Heart left ventricle (tissue), 13 donors: ENCODE measurements around the gene TRABD2A.

Source experiments
- CTCF ChIP-seq, 12 donors: fragments of 200-600 bp; sonication (generic) in 4 of 12; IDR thresholded peaks; one replicate each; pipeline versions ENCODE4 v1.5.0 to v1.8.0; 2018 to 2022; ENCODE audit warnings: antibody characterized with exemption in 12 of 12, mild to moderate bottlenecking in 5 of 12
- POLR2A ChIP-seq, 2 donors: fragments of 450-650 bp; IDR thresholded peaks; one replicate each; pipeline ENCODE4 v1.6.1; 2017; ENCODE audit warnings: antibody characterized with exemption in 2 of 2, mild to moderate bottlenecking in 2 of 2, moderate library complexity in 2 of 2
- donor health status: ischemic (EF 13 %, LVEDD 7.1; RV severe dilation, severe dysfunction).
- donor health status: DM: no; HTN: yes; CAD: no.
- donor health status: DM: no; HTN: no; CAD: no.
- donor health status: ischemic (EF 25% LVEDD 6.9; RV normal size, moderate dysfunction).
- donor health status: ischemic (EF 25% LVEDD 5.7; RV mildly dilated, moderate dysfunction).
- donor health status: ischemic (EF 35%, LVEDD 5.7; RV mildly dilated, moderate dysfunction).
- donor health status: nonischemic (EF 11% LVEDD 7.7; RV severe dilation, severe dysfunction).
- donor health status: DM: yes; HTN: yes; CAD: no.
- donor health status: PGD.
- donor health status: ischemic (EF 29% LVEDD 5.4; RV normal size, mild dysfunction).
- donor health status: nonischemic (EF 23%, LVEDD 6.1; RV moderate dilation, normal function).

GRCh38 chr2:84914334-84914733 lies 33.5 kb upstream of the TRABD2A start:
- no peak for TF ChIP-seq CTCF (IDR thresholded peaks at IDR 0.05)
- TF ChIP-seq POLR2A (IDR thresholded peaks at IDR 0.05), result no peak
